Nephron (organoid): ENCODE results near the gene INCENP.

ENCODE experiments used
- H3K27ac Mint-ChIP-seq, 3 experiments: 2 replicates each; pipeline ENCODE4 v1.8.0; 2020; ENCODE audit warnings: mixed read lengths in 3 of 3, mild to moderate bottlenecking in 2 of 3, moderate library complexity in 1 of 3
- H3K27me3 Mint-ChIP-seq: 2 replicates; pipeline ENCODE4 v1.8.0; 2021; ENCODE audit warnings: low read depth, mild to moderate bottlenecking, moderate library complexity, mixed read lengths
- H3K36me3 Mint-ChIP-seq: 2 replicates; pipeline ENCODE4 v1.8.0; 2020; ENCODE audit warnings: low read depth, mixed read lengths
- H3K4me1 Mint-ChIP-seq: 2 replicates; pipeline ENCODE4 v1.8.0; 2020; ENCODE audit warnings: mixed read lengths
- H3K4me3 Mint-ChIP-seq, 3 experiments: 2 replicates each; pipeline ENCODE4 v1.8.0; 2020; ENCODE audit warnings: mild to moderate bottlenecking in 3 of 3, mixed read lengths in 3 of 3, moderate library complexity in 2 of 3
- H3K9me3 Mint-ChIP-seq: 2 replicates; pipeline ENCODE4 v1.8.0; 2020; ENCODE audit warnings: mixed read lengths
- CTCF ChIP-seq, 3 experiments: fragments of 200-600 bp; sonication (generic); IDR thresholded peaks; one replicate each; pipeline ENCODE4 v1.5.0; 2021; ENCODE audit warnings: antibody characterized with exemption in 3 of 3; ENCODE audit not compliant: unreplicated experiment in 3 of 3

INCENP gene

GRCh38 chr11:62119569-62119968 is 4.2 kb upstream of the INCENP start:
- no peaks in the 10 kb centered on the region for H3K9me3 Mint-ChIP-seq
- no peaks in the 10 kb centered on the region for H3K27me3 Mint-ChIP-seq
- H3K36me3 Mint-ChIP-seq = no peaks in the 10 kb centered on the region
- no peak overlapping the region for H3K4me3 Mint-ChIP-seq
- H3K4me1 Mint-ChIP-seq = peaks cover 6% of the 10 kb centered on the region
- TF ChIP-seq CTCF (IDR thresholded peaks at IDR 0.05; ENCODE audit: unreplicated experiment in 3 of 3) = no peak
- no peak overlapping the region for H3K27ac Mint-ChIP-seq

- peaks cover 10% of the 10 kb centered on the region for H3K4me1 Mint-ChIP-seq
- H3K4me3 Mint-ChIP-seq = no peak overlapping the region
- no peaks in the 10 kb centered on the region for H3K36me3 Mint-ChIP-seq
- H3K9me3 Mint-ChIP-seq = no peaks in the 10 kb centered on the region
- TF ChIP-seq CTCF (IDR thresholded peaks at IDR 0.05; ENCODE audit: unreplicated experiment in 3 of 3) = no peak
- H3K27me3 Mint-ChIP-seq = no peaks in the 10 kb centered on the region
- H3K27ac Mint-ChIP-seq = peak overlapping the region in 2 of 3 experiments; percentile 91 to 92
Measured at GRCh38 chr11:62120001-62120400, 3.8 kb upstream of the INCENP start.

- peak overlapping the region; percentile 73 to 92 (median 91) for H3K27ac Mint-ChIP-seq
- no peaks in the 10 kb centered on the region for H3K27me3 Mint-ChIP-seq
- no peaks in the 10 kb centered on the region for H3K9me3 Mint-ChIP-seq
- no peak for TF ChIP-seq CTCF (IDR thresholded peaks at IDR 0.05; ENCODE audit: unreplicated experiment in 3 of 3)
- no peaks in the 10 kb centered on the region for H3K36me3 Mint-ChIP-seq
- H3K4me1 Mint-ChIP-seq = peaks cover 14% of the 10 kb centered on the region
- no peak overlapping the region for H3K4me3 Mint-ChIP-seq
Measured at GRCh38 chr11:62120431-62120830, 3.4 kb upstream of the INCENP start.

- peaks cover 19% of the 10 kb centered on the region for H3K4me1 Mint-ChIP-seq
- H3K27ac Mint-ChIP-seq = peak overlapping the region; percentile 16 to 62 (median 49)
- H3K4me3 Mint-ChIP-seq = peak overlapping the region; percentile 47 to 74 (median 58)
- TF ChIP-seq CTCF (IDR thresholded peaks at IDR 0.05; ENCODE audit: unreplicated experiment in 3 of 3) = peak in 2 of 3 experiments; percentile 8 to 27
- no peaks in the 10 kb centered on the region for H3K9me3 Mint-ChIP-seq
- H3K36me3 Mint-ChIP-seq = no peaks in the 10 kb centered on the region
- no peaks in the 10 kb centered on the region for H3K27me3 Mint-ChIP-seq
Measured at GRCh38 chr11:62122076-62122475, 1.7 kb upstream of the INCENP start.

- TF ChIP-seq CTCF (IDR thresholded peaks at IDR 0.05; ENCODE audit: unreplicated experiment in 3 of 3) = no peak
- Mint-ChIP-seq H3K4me1 (peaks cover 19% of the 10 kb centered on the region), H3K27me3 (no peaks in the 10 kb centered on the region), H3K4me3 (peak overlapping the region; percentile 97 to 100 (median 99)), H3K9me3 (no peaks in the 10 kb centered on the region), H3K36me3 (peaks cover 11% of the 10 kb centered on the region), H3K27ac (peak overlapping the region; percentile 47 to 96 (median 87))
Measured at GRCh38 chr11:62124186-62125113, 639 bp downstream of the INCENP start.
